Measurements from ENCODE around the gene LEMD1.
"Not testable (repeated sequence)": the region's sequence is repeated elsewhere in the genome, so short reads cannot be mapped to it uniquely, and the experiment has no call there.

LEMD1 gene

GRCh38 chr1:205376739-205377138 lies 45.1 kb downstream of the LEMD1 start:
- DNase-seq, result peak; percentile 46

DNA sequence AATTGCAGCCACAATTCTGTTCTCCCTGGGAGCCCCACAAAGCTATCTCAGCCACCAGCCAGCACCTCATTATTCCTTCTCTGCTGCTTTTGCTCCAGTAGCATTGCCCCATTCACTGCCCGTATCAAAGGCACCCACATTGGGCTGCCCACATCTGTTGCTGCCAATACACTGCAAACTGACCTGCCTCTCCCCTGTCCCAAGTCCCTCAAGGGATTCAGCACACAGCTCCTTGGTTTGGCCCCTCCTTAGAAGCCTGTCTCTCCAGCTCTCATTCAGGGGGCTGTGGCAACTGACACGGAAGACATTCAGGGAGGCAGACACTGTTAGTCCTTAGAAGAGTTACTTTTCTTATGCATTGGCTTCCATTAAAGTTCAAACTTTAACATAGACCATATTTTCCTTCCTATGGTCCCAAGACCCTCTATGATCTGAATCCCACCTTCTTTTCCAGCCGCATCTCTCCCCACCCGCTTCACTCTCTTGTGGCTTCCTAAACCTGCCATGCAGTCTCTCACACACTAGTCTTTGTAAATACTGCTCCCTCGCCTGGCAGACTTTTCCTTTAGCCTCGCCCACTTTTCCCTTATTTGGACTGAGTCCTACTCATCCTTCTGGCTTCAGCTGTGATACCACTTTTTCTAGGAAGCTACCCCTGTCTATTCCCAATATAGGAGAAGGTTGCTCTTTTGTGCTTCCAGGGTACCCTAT lies 45.9 kb downstream of the LEMD1 start:
- DNase-seq, result peak; percentile 71

DNA sequence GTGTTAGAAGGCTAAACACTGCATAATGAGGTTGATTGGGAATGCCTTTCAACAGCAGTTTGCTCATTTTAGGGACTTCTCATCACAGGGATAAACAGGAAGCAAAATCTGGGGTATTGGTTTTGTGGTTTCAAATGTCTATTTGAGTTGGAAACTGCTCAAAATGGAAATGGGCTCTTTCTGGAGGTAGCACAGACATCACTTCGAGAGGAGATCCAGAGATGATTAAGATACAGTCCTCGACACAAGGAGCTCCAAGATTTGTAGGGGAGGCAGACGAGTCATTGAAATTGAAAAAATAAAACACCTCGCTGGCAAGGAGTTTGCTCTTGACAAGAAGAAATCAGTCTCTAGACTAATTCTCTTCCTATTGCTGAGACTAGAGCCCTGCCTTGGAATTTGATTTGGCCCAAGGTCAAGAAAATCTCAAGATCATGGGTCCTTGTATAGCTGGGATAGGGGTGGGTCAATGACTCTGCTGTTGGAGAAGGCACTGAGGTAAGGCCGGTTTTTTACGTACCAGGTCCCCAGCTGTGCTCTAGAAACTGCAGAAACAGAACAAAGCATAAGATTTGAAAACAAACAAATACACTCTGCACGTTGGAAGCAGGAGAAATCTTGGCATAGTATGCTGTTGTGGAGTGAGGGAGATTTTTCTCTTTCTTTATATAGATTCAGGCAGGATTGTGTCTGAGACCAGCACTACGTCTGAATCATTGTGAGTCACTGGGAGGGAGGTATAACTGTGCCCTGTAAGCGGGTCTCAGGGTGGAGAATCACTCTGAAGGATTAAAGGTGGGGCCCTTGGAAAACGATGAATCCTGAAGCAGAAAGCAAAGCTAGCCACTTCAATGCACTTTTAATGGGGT lies 47.4 kb downstream of the LEMD1 start:
- peak; percentile 61 for DNase-seq

DNA sequence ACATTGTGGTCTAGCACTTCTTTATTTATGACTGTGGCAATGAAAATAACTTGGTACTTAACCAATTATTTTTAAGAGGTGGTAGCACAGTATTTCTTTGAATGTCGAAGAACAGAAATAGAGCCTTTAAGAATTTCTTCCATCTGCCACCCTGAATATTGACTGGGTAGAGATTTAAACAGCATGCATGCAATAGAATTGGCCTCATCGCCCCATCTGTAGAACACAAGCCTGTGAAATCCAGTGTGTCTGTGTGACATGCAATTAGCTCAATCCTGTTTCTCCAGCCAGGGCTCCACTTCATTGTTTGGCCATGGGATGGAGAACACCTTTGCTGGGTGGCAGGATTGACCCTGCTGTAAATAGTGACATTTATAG lies 48.1 kb downstream of the LEMD1 start:
- DNase-seq, result no peak

- DNase-seq, result peak; percentile 19
Measured at GRCh38 chr1:205373022-205373797, 48.6 kb downstream of the LEMD1 start.

GRCh38 chr1:205371871-205372660 lies 49.8 kb downstream of the LEMD1 start:
- peak; percentile 54 for DNase-seq

GRCh38 chr1:205370780-205371179 lies 51.1 kb downstream of the LEMD1 start:
- DNase-seq, result no peak

GRCh38 chr1:205369701-205370123 lies 52.1 kb downstream of the LEMD1 start:
- DNase-seq, result no peak

DNA sequence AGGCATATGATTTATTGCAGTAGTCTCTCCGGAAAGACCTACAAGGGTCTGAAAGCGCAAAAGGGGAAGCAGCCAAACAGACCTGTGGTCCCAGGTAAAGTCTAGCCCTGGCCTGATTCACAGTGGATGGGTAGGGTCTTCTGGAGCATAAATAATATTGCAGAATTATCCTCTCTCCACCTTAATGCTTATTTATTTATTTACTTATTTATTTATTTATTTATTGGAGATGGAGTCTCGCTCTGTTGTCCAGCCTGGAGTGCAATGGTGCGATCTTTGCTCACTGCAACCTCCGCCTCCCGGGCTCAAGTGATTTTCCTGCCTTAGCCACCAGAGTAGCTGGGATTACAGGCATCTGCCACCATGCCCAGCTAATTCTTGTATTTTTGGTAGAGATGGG lies 53.4 kb downstream of the LEMD1 start:
- DNase-seq, result no peak

DNA sequence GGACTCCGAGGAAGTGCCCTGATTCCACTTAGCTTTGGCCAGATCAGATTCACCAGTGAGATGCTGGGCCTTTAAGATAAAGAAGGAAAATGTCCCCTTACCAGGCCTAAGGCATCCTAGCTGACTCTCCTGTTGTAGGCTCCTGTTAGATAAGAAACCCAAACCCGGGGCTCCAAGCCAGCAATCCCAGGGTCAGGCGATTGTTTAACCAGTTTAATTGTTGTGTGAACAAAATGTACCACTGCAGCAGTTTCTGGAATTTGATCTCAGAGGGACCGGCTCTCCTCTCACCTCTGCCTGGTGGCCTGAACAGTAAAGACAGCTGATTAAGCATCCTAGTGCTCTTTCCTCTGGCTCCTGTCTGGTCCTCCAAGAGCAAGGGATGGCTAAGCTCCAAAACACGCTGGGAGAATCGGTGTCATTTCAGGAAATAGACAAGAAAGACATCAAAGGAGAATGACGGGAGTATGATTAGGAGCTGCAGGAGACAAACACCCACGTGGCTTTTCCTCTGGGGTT lies 55.9 kb downstream of the LEMD1 start:
- DNase-seq, result no peak

DNA sequence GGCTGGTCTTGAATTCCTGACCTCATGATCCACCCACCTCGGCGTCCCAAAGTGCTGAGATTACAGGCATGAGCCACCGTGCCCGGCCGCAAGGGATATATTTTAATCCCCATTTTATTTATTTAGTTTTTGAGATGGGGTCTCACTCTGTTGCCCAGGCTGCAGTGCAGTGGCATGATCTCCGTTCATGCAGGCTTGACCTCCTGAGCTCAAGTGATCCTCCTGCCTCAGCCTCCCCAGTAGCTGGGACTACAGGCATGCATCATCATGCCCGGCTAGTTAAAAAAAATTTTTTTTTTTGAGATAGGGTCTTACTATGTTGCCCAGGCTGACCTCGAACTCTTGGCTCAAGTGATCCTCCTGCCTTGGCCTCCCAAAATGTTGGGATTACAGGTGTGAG lies 56.8 kb downstream of the LEMD1 start:
- not testable (repeated sequence) for DNase-seq

GRCh38 chr1:205360891-205361290 lies 61.0 kb downstream of the LEMD1 start:
- DNase-seq, result no peak

GRCh38 chr1:205359771-205360565 lies 61.9 kb downstream of the LEMD1 start:
- no peak for DNase-seq

- no peak for DNase-seq
Measured at GRCh38 chr1:205358579-205358978, 63.3 kb downstream of the LEMD1 start.

- no peak for DNase-seq
Measured at GRCh38 chr1:205357567-205357966, 64.3 kb downstream of the LEMD1 start.

GRCh38 chr1:205356440-205357139 lies 65.3 kb downstream of the LEMD1 start, which contains the start of gene KLHDC8A:
TSS of gene KLHDC8A (minus strand) at chr1:205356922. CDS start at chr1:205343604, 13,318 bp downstream.
- no peak for DNase-seq

- DNase-seq, result peak; percentile 27
Measured at GRCh38 chr1:205355075-205355453, 66.8 kb downstream of the LEMD1 start.

DNA sequence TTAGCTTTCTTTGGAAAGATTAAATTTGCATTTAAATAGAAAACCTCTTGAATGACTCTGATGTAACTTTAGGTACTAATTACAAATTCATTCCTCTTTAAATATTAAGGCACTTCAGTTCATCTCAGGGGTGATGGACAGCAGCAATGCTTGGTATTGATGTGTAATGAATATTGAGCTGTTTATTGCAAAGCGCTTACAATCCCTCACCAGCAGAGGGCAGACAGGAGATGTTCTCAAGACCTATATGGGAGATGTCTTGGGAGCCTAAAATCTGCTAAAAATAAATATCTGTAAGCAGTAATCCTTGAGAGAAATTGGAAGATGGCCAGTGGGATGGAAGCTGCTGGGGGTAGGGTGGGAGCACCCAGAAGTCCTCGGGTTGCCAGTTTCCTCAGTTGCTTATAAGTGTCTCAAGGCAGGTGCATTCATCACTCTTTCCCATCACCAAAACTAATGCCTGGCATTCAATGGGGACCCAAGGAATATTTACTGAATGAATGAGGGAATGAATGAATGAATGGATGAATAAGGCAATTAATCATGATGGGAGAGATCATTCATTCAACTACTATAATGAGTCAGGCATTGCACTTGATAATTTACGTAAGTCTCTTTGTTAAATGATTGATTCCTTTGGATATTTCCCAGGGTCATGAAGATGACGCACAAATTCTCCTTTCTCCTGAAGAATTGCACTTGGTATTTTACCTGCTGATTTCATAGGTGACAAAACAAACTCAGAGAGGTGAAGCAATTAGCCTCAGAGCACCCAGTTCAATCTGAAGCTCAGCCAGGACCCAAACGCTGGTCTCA lies 67.4 kb downstream of the LEMD1 start:
- DNase-seq, result peak; percentile 70

- no peak for DNase-seq
Measured at GRCh38 chr1:205353612-205354011, 68.2 kb downstream of the LEMD1 start.

GRCh38 chr1:205353191-205353590 lies 68.7 kb downstream of the LEMD1 start:
- DNase-seq, result no peak
